HUES6 (cell line): ENCODE data around the gene PURA.
A peak's percentile ranks its signal among the peaks of the same experiment; 100 is the strongest.
"Not testable (repeated sequence)": the region's sequence is repeated elsewhere in the genome, so short reads cannot be mapped to it uniquely, and the experiment has no call there.

Experiments
- H3K27ac ChIP-seq: 2 replicates; pipeline ENCODE4 v1.7.0; 2013; ENCODE audit warnings: low read depth, mild to moderate bottlenecking, low read length, inconsistent platforms
- H3K27me3 ChIP-seq: 2 replicates; pipeline ENCODE4 v1.6.1; 2013; ENCODE audit warnings: low read length; ENCODE audit not compliant: control insufficient read depth, insufficient read depth
- H3K36me3 ChIP-seq: 2 replicates; pipeline ENCODE4 v1.6.1; 2013; ENCODE audit warnings: low read length; ENCODE audit not compliant: control insufficient read depth, insufficient read depth
- H3K4me1 ChIP-seq: 2 replicates; pipeline ENCODE4 v1.6.1; 2013; ENCODE audit warnings: low read length; ENCODE audit not compliant: control insufficient read depth, insufficient read depth
- H3K4me3 ChIP-seq: 2 replicates; pipeline ENCODE4 v1.5.1; 2013; ENCODE audit warnings: low read depth, low read length
- H3K9ac ChIP-seq: one replicate; pipeline ENCODE4 v1.6.1; 2013; ENCODE audit warnings: mild to moderate bottlenecking, low read length
- H3K9me3 ChIP-seq: 2 replicates; pipeline ENCODE4 v1.6.1; 2013; ENCODE audit warnings: low read depth, low read length; ENCODE audit not compliant: control insufficient read depth, insufficient read depth

PURA gene

DNA sequence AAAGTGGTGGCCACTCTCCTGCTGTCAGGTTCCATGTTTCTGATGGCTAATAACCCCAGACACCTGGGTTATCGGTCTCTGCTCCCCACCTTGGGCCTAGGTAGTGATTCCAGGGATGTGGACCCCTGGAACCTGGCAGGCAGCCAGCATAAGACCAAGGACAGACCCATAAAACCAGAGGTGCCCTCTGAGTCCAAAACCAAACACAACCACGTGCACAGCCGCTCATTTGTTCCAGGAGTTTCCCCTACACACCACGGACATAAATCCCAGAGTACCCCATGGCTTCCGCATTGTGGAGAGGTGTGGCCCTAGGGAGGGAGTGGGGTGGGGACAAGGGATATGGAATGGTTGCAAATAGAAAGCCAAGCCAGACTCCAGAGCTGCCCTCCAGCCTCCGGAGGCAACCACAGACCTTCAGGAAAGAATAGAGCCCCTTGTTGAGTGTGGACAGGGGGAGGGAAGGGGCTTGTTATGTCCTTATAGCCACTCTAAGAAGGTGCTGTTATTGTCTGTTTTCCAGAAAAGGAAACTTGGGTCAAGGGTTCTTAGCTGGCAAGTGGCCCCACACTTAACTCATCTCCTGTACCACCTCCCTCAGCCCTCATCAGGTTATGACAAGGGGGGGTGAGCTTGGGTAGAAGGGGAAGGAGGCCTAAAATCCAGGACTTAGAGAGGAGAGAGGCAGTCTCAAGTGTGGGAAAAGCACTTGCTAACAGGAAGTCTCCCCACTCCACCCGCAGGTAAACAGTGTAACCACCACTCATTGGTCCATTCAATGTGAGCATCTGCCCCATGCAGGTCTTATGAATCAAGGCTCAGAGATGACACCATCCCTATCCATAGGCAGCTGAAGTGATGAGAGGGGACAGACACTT is 37.5 kb downstream of the PURA start:
- Histone ChIP-seq H3K9ac (no peak overlapping the region), H3K27ac (no peak overlapping the region)

DNA sequence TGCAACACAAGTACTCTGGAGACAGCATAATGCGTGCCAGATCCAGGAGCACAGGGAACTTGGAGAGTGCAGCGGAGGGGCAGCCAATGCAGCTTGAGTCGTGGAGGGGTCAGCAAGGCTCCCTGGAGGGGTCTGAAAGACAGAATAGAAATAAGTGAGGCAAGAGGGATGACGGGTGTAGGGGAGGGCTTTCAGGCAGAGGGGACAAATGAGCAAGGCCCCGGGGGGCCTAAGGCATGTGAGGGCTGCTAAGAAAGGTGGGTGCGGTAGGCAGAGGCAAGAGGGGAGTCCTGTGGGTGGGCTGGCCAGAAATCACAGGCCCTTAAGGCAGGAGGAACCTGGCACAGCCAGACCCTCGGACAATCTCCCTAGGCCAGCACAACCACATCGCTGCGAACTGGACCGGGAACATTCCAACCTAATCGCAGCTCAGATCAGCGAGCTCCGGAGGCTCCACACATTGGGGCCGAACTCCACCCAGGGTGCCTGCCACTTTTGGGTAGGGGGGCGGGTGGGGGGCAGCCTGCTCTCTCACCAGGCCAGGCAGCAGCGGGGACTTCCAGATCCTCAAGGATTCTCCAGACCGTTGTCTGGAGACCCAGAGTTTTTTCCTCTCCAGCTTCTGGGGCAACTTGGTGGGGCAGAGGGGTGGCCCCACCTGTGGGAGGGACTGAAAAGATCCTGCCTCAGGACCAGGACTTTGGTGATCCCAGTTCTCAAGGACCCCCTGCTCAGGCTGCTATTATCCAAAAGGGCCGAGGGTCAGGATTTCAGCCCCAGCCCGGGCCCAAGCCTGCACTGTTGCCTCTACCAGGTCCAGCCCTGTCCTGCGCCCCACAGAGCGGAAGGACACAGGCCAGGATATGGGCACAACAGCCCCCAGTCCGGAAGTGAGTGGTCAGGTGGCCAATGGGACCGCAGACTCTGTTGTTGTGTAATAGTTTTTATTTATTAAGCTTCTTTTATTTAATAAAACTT is 38.4 kb downstream of the PURA start:
- Histone ChIP-seq H3K9ac (no peak overlapping the region), H3K27ac (no peak overlapping the region), H3K27me3 (peaks cover 29% of the 10 kb centered on the region), H3K9me3 (no peaks in the 10 kb centered on the region), H3K36me3 (no peaks in the 10 kb centered on the region), H3K4me1 (peaks cover 26% of the 10 kb centered on the region), H3K4me3 (no peak overlapping the region)

More for the DNA sequence above, 37.5 kb downstream of the PURA start:
- peaks cover 25% of the 10 kb centered on the region for H3K4me1 ChIP-seq
- H3K4me3 ChIP-seq: no peak overlapping the region
- peaks cover 38% of the 10 kb centered on the region for H3K27me3 ChIP-seq
- no peaks in the 10 kb centered on the region for H3K9me3 ChIP-seq
- no peaks in the 10 kb centered on the region for H3K36me3 ChIP-seq

DNA sequence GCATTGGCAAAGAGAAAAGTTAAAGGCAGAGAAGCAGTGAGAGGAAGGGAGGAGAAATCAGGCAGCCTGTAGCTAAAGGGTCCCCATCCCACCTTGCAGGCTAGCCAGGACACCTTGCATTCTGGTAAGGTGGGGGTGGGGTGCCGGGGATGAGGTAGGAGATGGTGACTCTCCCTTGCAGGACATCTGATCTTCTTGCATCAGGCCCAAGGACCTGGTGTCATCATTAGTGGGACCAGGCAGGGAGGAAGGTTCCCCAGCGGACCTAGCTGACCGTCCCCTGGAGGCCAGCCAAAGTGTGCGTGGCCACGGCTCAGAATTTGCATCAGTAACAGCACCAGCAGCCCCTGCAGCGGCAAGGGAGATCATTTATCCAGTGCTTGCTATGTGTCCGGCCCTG is 39.3 kb downstream of the PURA start:
- no peak overlapping the region for H3K4me3 ChIP-seq
- peaks cover 26% of the 10 kb centered on the region for H3K4me1 ChIP-seq
- no peaks in the 10 kb centered on the region for H3K36me3 ChIP-seq
- no peak overlapping the region for H3K9ac ChIP-seq
- peaks cover 20% of the 10 kb centered on the region for H3K27me3 ChIP-seq
- no peak overlapping the region for H3K27ac ChIP-seq
- no peaks in the 10 kb centered on the region for H3K9me3 ChIP-seq

DNA sequence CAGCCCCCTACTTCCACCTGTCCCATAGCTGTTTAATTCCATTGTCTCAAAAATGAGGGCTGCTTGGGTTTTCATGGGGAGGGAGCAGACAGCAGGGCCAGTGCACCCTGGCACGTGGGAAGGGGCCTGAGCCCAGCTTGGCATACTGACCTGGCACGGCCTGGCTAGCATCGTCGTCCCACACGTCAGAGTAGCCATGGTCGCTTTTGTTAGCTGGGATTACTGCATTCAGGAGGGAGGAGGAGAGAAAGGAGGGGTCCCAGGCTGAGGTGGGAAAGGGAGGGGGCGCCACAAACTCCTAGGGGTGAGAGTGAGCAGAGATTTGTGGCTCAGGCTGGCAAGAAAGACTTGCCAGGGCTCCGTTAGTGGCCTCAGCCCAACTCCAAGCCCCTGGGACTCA is 40.0 kb downstream of the PURA start:
- no peak overlapping the region for H3K27ac ChIP-seq
- H3K36me3 ChIP-seq: no peaks in the 10 kb centered on the region
- no peak overlapping the region for H3K9ac ChIP-seq
- peaks cover 14% of the 10 kb centered on the region for H3K27me3 ChIP-seq
- peaks cover 26% of the 10 kb centered on the region for H3K4me1 ChIP-seq
- no peak overlapping the region for H3K4me3 ChIP-seq
- no peaks in the 10 kb centered on the region for H3K9me3 ChIP-seq

DNA sequence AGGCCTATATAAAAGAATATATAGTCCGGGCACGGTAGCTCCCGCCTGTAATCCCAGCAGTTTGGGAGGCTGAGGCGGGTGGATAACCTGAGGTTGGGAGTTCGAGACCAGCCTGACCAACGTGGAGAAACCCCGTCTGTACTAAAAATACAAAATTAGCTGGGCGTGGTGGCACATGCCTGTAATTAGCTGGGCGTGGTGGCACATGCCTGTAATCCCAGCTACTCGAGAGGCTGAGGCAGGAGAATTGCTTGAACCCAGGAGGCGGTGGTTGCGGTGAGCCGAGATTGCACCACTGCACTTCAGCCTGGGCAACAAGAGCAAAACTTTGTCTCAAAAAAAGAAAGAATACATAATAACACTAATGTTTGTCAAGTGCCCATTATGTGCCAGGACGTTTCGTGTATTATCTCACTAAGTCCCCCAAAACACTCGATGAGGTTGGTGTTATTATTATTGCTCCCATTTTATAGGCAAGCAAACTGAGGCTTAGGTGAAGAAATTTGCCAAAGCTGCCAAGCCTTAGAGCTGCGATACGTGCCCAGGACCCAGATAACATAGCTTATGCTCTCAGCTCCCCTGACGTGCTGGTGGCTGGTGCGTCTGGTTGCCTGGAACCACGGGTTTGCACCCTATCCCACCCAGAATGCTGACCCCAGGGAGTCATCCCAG is 40.9 kb downstream of the PURA start:
- Histone ChIP-seq H3K4me1 (peaks cover 26% of the 10 kb centered on the region), H3K27me3 (peaks cover 12% of the 10 kb centered on the region)
- H3K4me3 ChIP-seq, H3K36me3 ChIP-seq, H3K9ac ChIP-seq, H3K27ac ChIP-seq, H3K9me3 ChIP-seq: not testable (repeated sequence)

DNA sequence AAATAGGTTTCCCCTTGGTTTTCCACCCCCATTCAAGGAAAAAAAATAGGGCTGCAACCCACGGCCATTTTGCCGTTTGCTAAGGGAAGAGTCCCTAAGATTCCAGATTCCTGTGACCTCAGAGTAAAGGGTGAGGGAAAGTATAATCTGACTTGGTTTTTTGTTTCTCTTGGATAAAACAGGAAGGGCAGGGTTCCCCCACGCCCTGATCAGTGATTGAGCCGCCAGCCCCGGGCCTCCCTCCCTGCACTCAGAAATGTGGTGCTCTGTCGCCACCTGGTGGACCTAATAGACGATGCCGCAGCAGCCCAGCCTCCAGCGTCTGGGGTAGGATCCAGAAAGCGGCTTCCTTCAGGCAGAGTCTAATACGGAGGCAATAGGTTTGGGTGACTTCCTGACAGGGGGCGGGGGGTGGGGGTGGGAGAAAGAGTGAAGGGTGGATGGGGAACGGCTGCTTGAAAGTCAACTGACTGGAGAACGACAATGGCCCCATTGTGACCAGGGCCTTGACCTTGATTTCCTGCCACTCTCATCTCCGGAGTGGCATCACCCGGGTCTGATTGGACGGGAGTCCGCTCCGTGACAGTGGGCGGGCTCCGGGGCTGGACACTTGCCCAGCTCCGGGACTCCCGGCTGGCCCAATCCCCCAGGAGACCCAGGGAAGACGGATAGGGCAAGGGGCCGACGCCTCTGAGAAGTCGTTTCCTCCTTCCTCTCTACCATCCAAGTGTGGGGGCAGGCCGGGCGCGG is 43.3 kb downstream of the PURA start:
- Histone ChIP-seq H3K27me3 (peaks cover 12% of the 10 kb centered on the region), H3K9me3 (no peaks in the 10 kb centered on the region), H3K4me1 (peaks cover 22% of the 10 kb centered on the region), H3K9ac (no peak overlapping the region), H3K36me3 (no peaks in the 10 kb centered on the region), H3K27ac (no peak overlapping the region), H3K4me3 (peak overlapping the region; percentile 53)

DNA sequence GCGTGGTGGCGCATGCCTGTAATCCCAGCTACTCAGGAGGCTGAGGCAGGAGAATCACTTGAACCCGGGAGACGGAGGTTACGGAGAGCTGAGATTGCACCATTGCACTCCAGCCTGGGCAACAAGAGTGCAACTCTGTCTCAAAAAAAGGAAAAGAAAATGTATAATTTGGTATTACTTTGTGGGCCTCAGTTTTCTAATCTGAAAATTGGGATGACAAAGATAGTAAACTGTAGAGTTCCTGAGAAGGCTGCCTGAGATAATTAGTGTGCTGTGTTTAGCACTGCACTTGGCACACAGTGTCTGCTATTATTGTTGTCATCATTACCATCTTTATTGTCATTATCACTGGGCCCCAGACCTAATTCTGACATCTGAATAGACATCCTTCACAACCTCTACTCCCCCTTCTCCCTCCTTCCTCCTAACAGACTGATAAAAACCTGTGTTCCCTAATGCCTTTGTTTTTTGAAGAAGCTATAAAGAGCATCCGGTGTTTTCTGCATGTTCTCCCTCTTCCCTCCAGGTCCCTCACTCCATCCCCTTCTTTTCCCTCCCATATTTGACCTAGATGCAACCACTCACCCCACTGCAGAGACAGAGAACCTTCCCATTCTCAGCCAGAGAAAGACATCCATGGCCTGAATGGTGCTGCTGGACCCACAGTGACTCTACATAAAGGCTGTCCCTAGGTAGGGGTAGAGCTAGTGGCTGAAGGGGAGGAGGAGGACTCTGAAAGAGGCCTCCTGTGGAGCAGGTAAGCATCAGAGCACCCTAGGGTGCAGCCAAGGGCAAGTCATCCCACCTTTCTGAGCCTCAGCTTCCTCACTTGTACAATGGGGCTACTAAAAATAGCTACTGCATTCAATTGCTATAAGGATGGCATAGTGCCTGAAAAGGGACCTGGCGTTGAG is 45.4 kb downstream of the PURA start:
- Histone ChIP-seq H3K27ac (no peak overlapping the region), H3K9ac (no peak overlapping the region), H3K4me1 (peaks cover 4% of the 10 kb centered on the region), H3K27me3 (peaks cover under 1% of the 10 kb centered on the region; the same call in 1 of the 2 replicates), H3K4me3 (no peak overlapping the region), H3K36me3 (no peaks in the 10 kb centered on the region), H3K9me3 (no peaks in the 10 kb centered on the region)

DNA sequence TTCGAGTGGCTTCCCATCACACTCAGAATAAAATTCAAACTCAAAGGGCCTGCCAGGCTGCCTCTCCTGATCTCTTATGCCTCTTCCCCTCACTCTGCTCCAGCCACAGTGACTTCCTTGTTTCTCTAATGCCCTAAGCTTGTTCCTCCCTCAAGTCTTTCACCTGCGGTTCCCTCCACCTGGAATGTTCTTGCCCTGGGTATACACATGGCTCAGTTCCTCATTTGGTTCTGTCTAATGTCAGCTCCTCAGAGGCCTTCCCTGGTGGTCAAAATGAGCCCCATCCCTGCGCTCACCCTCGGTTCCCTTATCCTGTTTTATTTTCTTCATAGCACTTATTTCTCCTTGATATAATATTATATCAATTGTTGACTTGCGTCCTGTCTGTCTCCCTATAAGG is 48.4 kb downstream of the PURA start:
- Histone ChIP-seq H3K4me1 (peaks cover 10% of the 10 kb centered on the region; the same call in 1 of the 2 replicates), H3K4me3 (no peak overlapping the region), H3K9ac (no peak overlapping the region), H3K27me3 (no peaks in the 10 kb centered on the region), H3K27ac (no peak overlapping the region), H3K36me3 (no peaks in the 10 kb centered on the region), H3K9me3 (no peaks in the 10 kb centered on the region)

DNA sequence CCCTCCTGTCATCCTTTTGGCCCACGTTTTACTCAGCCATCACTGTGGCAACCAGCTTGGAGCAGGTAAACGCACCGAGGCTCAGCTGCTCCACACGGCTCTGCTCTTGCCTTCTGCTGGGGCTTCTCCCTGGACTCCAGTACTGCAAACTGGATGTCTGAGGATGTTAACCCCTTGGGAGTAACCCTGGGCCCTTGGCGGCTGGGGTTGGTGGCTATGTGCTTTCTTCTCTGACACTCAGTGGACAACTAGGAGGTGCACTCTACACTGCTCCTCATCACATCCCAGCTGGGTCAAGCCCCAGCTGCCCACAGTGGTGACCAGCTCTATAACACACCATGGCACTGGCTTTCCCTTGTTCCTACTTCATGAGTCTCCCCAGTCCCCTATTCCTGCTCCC is 48.9 kb downstream of the PURA start:
- H3K4me3 ChIP-seq: no peak overlapping the region
- H3K27ac ChIP-seq: no peak overlapping the region
- no peaks in the 10 kb centered on the region for H3K9me3 ChIP-seq
- no peak overlapping the region for H3K9ac ChIP-seq
- no peaks in the 10 kb centered on the region for H3K36me3 ChIP-seq
- peaks cover 10% of the 10 kb centered on the region; the same call in 1 of the 2 replicates for H3K4me1 ChIP-seq
- H3K27me3 ChIP-seq: no peaks in the 10 kb centered on the region
